ENCODE data around the gene KRT24. TPM values are rescaled to one million over a fixed set of nuclear protein-coding genes. Genes with fewer than 3 reads are reported as not detected.

KRT24 gene
- total RNA-seq, 1 experiment from 2014 or later: not detected

DNA sequence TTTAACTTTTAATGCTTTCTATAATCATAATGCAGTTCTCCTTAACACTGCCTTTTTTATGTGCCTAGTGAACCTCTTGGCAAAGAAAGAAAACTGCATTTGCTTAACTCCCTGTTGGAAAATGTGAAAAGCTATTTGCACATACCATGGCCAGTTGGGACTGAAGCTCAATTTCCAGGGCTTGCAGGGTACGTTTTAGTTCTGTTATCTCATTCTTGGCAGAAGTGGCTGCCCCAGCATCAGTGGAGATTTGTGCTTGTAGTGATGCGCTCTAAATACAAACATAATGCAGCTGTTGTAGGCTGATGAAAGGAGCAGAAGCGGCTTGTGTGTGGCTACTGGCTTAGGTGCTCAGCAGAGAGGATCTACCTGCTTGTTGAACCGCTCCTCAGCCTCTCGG, 3.7 kb downstream of the KRT24 start:
- Histone ChIP-seq H3K4me1 (ENCODE audit: control insufficient read depth, insufficient read depth, low read length) (no peaks in the 10 kb centered on the region), H3K27ac (ENCODE audit: low read length) (no peak overlapping the region), H3K36me3 (ENCODE audit: control insufficient read depth, insufficient read depth, low read length) (no peaks in the 10 kb centered on the region), H3K9me3 (ENCODE audit: control insufficient read depth, insufficient read depth, low read depth, low read length) (no peaks in the 10 kb centered on the region), H3K4me3 (ENCODE audit: low read depth in 2 of 2, low read length in 2 of 2) (no peak overlapping the region), H3K27me3 (ENCODE audit: control insufficient read depth, insufficient read depth, low read length) (peaks cover 9% of the 10 kb centered on the region; the same call in 1 of the 2 replicates)
- BruUV-seq (replicated peaks): no TSS peak
- intact Hi-C loops (cut with micrococcal nuclease; ENCODE audit: unreplicated experiment): no loop called here
- TF ChIP-seq, protein P1, sequence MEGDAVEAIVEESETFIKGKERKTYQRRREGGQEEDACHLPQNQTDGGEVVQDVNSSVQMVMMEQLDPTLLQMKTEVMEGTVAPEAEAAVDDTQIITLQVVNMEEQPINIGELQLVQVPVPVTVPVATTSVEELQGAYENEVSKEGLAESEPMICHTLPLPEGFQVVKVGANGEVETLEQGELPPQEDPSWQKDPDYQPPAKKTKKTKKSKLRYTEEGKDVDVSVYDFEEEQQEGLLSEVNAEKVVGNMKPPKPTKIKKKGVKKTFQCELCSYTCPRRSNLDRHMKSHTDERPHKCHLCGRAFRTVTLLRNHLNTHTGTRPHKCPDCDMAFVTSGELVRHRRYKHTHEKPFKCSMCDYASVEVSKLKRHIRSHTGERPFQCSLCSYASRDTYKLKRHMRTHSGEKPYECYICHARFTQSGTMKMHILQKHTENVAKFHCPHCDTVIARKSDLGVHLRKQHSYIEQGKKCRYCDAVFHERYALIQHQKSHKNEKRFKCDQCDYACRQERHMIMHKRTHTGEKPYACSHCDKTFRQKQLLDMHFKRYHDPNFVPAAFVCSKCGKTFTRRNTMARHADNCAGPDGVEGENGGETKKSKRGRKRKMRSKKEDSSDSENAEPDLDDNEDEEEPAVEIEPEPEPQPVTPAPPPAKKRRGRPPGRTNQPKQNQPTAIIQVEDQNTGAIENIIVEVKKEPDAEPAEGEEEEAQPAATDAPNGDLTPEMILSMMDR (IDR thresholded peaks at IDR 0.05): no peak
- no peak for TF ChIP-seq SIN3A (IDR thresholded peaks at IDR 0.05; ENCODE audit: borderline replicate concordance, insufficient read depth, low read depth, low read length)
- no peak for TF ChIP-seq POLR2AphosphoS5 (IDR thresholded peaks at IDR 0.05; ENCODE audit: low read depth, low read length)
- TF ChIP-seq, protein P2, sequence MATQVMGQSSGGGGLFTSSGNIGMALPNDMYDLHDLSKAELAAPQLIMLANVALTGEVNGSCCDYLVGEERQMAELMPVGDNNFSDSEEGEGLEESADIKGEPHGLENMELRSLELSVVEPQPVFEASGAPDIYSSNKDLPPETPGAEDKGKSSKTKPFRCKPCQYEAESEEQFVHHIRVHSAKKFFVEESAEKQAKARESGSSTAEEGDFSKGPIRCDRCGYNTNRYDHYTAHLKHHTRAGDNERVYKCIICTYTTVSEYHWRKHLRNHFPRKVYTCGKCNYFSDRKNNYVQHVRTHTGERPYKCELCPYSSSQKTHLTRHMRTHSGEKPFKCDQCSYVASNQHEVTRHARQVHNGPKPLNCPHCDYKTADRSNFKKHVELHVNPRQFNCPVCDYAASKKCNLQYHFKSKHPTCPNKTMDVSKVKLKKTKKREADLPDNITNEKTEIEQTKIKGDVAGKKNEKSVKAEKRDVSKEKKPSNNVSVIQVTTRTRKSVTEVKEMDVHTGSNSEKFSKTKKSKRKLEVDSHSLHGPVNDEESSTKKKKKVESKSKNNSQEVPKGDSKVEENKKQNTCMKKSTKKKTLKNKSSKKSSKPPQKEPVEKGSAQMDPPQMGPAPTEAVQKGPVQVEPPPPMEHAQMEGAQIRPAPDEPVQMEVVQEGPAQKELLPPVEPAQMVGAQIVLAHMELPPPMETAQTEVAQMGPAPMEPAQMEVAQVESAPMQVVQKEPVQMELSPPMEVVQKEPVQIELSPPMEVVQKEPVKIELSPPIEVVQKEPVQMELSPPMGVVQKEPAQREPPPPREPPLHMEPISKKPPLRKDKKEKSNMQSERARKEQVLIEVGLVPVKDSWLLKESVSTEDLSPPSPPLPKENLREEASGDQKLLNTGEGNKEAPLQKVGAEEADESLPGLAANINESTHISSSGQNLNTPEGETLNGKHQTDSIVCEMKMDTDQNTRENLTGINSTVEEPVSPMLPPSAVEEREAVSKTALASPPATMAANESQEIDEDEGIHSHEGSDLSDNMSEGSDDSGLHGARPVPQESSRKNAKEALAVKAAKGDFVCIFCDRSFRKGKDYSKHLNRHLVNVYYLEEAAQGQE (IDR thresholded peaks at IDR 0.05; ENCODE audit: insufficient read depth in 1 of 2, low read depth in 2 of 2, low read length in 1 of 2): no peak
- ATAC-seq (no peak), DNase-seq (ENCODE audit: low read depth, low spot score) (no peak)
- in situ Hi-C loops (cut with HindIII; ENCODE audit: low pct_unique_long_range_greater_than_20kb, low sequenced_read_pairs): no loop called here
- CTCF ChIA-PET: interaction anchor here (0.8 kb wide), 1 partner anchor 84 kb away, joined by 4 read pairs; no protein-coding TSS in a partner anchor
- POLR2A ChIA-PET: no interaction called here

DNA sequence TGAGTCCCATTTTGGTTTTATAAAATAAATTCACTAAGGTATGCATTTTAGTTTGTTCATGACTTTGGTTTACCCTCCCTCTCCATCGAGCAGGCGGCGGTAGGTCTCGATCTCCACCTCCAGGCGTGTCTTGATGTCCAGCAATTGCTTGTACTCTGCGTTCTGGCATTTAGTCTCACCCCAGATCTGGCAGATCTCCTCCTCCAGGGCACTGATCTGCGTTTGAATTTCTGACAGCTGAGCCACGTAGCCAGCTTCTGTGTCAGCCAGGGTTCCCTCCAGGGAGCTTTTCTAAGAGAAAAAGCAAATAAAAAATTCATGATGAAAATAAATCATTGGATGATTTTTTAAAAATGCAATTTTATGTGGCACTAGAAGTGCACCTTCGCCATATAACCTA, 4.2 kb downstream of the KRT24 start:
- Histone ChIP-seq H3K27me3 (ENCODE audit: control insufficient read depth, insufficient read depth, low read length) (peaks cover 7% of the 10 kb centered on the region; the same call in 1 of the 2 replicates), H3K4me3 (ENCODE audit: low read depth in 2 of 2, low read length in 2 of 2) (no peak overlapping the region), H3K4me1 (ENCODE audit: control insufficient read depth, insufficient read depth, low read length) (no peaks in the 10 kb centered on the region), H3K9me3 (ENCODE audit: control insufficient read depth, insufficient read depth, low read depth, low read length) (no peaks in the 10 kb centered on the region), H3K36me3 (ENCODE audit: control insufficient read depth, insufficient read depth, low read length) (no peaks in the 10 kb centered on the region), H3K27ac (ENCODE audit: low read length) (no peak overlapping the region)
- DNase-seq (ENCODE audit: low read depth, low spot score) (no peak), ATAC-seq (no peak)
- in situ Hi-C loops (cut with HindIII; ENCODE audit: low pct_unique_long_range_greater_than_20kb, low sequenced_read_pairs): no loop called here
- no TSS peak for BruUV-seq (replicated peaks)
- POLR2A ChIA-PET: no interaction called here
- intact Hi-C loops (cut with micrococcal nuclease; ENCODE audit: unreplicated experiment): no loop called here
- TF ChIP-seq, protein P2 (IDR thresholded peaks at IDR 0.05; ENCODE audit: insufficient read depth in 1 of 2, low read depth in 2 of 2, low read length in 1 of 2): no peak
- no peak for TF ChIP-seq TCF7L2 (IDR thresholded peaks at IDR 0.05; ENCODE audit: low read depth, low read length)
- TF ChIP-seq POLR2AphosphoS5 (IDR thresholded peaks at IDR 0.05; ENCODE audit: low read depth, low read length): no peak
- TF ChIP-seq, protein P1 (IDR thresholded peaks at IDR 0.05): no peak
- TF ChIP-seq SIN3A (IDR thresholded peaks at IDR 0.05; ENCODE audit: borderline replicate concordance, insufficient read depth, low read depth, low read length): no peak
- CTCF ChIA-PET: interaction anchor here (0.8 kb wide), 1 partner anchor 84 kb away, joined by 4 read pairs; no protein-coding TSS in a partner anchor

All from Panc1 (cell line).